Effector CD8-positive, alpha-beta T cell (primary cell): ENCODE measurements around the gene POU5F1.
A peak's percentile ranks its signal among the peaks of the same experiment; 100 is the strongest.
"Not testable (repeated sequence)": the region's sequence is repeated elsewhere in the genome, so short reads cannot be mapped to it uniquely, and the experiment has no call there.

Experiments used
- DNase-seq: peaks from one replicate; lab custom pipeline; 2025; lab: John Stamatoyannopoulos, UW

POU5F1 gene

DNA sequence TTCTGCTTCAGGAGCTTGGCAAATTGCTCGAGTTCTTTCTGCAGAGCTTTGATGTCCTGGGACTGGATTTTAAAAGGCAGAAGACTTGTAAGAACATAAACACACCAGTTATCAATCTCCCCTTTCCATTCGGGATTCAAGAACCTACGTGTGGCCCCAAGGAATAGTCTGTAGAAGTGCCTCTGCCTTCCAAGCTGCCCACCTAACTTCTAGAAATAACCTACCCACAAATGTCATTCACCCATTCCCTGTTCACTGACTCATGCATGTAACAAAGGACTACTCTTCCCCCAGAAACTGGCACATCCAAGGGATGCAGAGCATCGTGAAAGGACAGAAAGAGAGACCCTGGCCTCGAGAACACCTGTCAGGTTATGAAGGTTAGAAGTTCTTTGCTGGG is 4.5 kb downstream of the POU5F1 start:
- no peak for DNase-seq

DNA sequence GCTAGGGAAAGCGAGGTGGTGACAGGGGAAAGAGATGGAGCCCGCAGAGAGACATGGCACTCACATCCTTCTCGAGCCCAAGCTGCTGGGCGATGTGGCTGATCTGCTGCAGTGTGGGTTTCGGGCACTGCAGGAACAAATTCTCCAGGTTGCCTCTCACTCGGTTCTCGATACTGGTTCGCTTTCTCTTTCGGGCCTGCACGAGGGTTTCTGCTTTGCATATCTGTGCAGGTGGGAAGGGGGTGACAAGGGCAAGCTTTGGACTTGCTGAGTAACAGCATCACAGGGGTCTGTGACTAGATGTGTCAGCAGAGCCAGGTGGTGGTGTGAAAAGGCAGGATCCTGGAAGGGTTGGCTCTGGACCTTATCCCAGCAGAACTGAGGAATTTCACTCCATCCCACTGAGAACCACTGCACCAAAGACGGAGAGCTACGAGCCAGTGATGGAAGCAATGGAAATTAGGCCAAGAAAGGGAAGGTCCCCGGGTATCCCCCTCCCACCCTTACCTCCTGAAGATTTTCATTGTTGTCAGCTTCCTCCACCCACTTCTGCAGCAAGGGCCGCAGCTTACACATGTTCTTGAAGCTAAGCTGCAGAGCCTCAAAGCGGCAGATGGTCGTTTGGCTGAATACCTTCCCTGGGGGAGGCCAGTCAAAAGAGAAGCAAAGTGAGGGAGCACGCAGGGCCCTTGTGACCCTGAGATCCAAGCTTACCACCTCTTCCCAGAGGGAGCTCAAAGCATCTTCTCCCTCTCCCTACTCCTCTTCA is 5.2 kb downstream of the POU5F1 start:
- DNase-seq, result not testable (repeated sequence)

DNA sequence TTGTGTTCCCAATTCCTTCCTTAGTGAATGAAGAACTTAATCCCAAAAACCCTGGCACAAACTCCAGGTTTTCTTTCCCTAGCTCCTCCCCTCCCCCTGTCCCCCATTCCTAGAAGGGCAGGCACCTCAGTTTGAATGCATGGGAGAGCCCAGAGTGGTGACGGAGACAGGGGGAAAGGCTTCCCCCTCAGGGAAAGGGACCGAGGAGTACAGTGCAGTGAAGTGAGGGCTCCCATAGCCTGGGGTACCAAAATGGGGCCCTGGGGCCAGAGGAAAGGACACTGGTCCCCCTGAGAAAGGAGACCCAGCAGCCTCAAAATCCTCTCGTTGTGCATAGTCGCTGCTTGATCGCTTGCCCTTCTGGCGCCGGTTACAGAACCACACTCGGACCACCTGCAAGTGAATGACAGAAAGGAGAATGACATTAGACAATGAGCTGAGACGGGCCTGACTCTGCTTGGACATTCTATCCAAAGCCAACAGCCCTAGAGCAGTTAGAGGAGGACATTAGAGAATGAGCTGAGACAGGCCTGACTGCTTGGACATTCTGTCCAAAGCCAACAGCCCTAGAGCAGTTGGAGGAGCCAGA is 5.9 kb downstream of the POU5F1 start:
- DNase-seq, result not testable (repeated sequence)

DNA sequence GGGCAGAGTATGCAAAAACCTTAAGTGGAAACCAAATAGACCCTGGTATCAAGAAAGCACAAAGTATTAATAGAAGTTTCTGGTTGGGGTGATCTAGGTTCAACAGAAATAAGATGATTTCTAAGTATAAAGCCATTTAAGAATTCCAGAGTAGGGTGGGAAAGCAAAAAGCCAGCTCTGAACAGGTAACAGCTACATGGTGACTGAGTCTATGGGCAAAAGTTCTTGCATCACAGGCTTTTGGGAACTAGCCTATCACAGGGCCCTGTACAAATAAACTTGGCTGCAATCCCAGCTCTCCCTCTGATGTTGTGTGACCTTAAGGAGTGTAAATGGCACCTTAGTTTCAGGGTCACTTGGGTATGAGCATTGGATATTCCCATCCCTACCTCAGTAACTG is 6.6 kb downstream of the POU5F1 start:
- no peak for DNase-seq

DNA sequence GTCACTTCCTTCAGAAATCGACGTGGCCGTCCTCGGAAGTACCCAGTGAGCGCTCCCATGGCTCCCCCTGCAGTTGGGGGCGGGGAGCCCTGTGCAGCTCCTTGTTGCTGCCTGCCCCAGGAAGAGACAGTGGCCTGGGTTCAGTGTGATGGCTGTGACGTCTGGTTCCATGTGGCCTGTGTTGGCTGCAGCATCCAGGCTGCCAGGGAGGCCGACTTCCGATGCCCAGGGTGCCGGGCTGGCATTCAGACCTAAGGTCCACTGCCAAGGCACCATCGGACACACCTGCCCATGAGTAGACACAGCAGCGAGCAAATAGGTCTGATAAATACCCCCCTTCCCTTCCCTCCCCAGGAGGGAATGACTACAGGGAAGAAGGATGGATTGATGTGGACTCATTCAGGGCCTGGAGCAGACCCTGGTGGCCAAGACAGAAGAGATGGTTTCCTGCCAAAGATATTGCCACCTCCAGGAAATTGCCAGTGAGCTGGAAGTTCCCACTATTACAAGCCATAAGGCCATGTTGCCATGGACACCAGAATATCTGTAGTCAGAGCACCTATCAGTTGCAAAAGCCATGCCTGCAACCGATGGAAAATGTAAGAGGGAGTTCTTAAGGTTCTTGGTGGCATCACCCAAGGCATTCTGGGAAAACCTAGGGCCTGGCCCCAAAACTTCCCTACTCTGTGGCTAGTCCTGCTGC is 7.9 kb downstream of the POU5F1 start:
- DNase-seq, result no peak

DNA sequence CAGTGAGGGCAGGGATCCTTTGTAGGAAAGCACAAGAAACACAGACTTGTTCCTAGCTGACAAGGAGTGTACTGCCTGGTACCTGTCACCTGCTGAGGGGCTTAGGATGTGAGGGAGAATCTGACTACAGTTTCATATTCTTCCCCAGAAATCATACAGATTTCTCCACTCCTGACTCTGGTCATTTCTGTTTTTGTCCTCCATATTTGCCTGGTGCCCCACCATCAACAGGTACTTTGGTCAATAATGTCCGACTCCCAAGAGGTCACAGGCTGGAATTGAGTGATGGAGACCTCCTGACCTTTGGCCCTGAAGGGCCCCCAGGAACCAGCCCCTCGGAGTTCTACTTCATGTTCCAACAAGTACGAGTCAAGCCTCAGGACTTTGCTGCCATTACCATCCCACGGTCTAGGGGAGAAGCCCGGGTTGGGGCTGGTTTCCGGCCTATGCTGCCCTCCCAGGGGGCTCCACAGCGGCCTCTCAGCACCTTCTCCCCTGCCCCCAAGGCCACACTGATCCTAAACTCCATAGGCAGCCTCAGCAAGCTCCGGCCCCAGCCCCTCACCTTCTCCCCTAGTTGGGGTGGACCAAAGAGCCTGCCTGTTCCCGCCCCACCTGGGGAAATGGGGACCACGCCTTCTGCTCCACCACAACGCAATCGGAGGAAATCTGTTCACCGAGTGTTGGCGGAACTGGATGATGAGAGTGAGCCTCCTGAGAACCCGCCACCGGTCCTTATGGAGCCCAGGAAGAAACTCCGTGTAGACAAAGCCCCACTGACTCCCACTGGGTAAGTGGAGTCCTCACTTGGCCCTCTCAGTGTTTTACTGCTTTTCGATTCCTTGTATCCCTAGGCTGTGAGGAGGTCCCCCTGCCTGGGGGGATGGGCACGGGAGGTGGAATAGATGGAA is 9.0 kb downstream of the POU5F1 start:
- DNase-seq, result no peak

DNA sequence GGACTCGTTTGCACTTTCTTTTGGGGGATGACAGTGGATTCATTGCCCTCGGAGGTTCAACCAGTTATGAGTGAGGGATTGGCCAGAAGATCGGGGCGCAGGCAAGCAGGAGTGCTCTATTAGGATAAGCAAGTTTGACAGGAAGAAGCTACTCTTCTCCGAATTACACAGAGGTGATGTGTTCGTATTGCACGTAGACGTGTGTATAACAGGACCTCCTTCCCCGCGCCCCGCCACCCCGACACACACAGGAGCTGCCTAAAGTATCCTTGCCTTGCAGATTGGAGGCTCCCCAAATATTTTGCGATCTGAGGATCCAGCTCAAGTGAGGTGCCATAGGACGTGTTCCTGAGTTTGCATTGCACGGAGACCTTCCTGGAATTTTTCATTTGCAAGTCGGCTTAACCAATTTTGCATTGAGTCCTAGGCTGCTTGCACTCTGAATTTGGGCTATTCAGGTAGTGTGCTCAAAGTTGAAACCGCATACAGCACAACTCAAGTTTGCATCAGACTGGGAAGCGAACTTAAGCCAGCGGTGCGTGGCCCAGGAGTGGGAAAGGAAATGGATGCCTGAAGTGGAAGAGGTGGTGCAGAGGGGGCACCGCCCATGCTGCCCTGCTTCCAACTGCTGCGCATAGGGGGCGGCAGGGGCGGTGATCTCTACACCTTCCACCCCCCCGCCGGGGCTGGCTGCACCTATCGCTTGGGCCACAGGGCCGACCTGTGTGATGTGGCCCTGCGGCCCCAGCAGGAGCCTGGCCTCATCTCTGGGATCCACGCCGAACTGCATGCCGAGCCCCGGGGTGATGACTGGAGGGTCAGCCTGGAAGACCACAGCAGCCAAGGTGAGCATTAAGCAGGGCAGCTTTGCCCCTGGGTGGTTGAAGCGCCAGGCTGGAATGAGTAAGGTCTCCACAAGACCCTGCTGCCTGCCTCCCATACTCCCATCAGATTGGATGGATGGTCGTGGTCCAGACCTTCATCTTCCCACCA is 11.3 kb downstream of the POU5F1 start:
- no peak for DNase-seq

DNA sequence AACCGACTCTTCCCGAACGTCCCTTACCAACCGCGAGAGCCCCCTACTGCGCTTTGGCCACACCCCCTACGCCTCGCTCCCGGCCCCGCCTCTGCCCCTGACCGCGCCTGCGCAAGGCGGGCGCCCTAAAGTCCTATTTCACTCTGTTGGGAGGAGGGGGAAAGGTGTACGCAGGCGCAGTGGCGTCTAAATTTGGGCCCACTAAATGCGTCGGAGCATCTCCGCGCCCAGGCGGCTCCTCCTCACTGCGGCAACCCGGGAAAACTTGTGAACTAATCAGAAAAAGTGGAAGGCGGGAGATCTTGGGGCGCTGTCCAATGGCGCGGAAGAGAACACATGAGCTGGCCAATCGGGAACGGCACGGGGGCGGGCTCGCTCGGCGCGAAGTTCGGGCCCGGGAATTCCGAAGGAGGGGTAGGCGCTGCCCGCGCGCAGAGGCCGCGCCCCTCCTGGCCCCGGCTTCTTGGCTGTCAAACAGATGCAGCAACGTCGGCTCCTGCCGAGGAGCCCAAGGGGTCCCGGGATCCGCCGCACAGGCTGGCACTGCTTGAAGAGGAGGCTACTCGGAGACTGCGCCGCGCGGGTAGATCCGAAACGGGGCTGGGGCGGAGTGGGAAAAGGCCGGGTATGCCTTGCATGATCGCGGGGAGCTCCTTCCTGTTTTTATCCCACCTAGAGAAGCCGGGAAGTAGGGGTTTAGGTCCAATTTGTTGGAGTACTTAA is 12.2 kb downstream of the POU5F1 start, which contains the start of gene TCF19:
TSS of gene TCF19 (plus strand) at position 450 of the 723 bp plus-strand sequence. CDS start 881 bp downstream, outside the sequence.
- peak; percentile 99 for DNase-seq

DNA sequence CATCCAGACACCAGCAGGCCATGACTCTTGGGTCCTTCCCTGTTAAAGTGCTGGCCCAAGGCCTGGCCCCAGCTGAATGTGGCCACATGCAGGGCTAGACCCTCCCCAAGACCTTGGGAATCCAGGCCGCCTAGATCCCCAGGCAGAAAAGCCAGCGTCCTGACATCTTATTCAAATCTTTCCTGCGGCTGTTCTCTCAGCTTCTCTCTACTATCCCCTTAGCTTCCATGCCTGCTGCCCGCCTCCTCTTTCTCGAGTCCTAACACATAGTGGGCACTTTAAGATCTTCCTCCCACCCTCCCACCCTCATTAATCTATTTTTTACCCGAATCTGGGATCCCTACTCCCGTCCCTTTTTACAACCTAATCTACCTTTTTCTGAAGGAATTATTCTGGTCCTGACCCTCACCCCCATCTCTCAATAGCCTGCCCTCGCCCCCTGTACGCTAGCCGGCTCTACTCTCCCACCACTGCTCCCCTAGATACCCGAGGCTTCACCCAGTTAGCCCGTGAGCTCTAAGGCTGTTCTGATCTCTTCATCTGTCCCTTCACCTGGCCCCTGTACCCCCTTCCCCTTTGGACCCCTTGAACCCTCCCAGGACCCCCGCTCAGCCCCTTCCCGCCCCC is 12.9 kb downstream of the POU5F1 start, which contains the start of gene CCHCR1:
TSS of gene CCHCR1 (minus strand) at position 290 of the 627 bp plus-strand sequence. CDS start at position 88, 202 bp downstream.
- DNase-seq, result no peak

DNA sequence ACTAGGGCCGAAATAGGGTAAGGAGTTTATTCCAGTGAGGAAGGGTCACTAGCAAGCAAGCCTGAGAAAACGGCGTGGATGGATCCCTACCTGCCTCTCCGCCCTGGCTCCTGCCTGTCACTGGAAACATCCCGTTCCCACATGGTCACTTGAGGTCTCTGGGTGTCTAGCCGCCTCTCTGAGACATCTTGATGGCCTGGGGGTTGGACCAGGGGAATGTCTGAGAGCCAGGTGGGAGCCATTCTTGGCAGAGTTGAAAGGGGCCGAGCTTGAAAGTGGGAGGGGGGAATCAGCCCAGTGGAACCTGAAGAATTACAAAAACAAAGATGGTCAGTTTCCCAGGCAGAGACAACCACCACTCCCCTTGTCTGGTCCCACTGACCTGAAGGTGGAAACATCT is 13.8 kb downstream of the POU5F1 start:
- no peak for DNase-seq

DNA sequence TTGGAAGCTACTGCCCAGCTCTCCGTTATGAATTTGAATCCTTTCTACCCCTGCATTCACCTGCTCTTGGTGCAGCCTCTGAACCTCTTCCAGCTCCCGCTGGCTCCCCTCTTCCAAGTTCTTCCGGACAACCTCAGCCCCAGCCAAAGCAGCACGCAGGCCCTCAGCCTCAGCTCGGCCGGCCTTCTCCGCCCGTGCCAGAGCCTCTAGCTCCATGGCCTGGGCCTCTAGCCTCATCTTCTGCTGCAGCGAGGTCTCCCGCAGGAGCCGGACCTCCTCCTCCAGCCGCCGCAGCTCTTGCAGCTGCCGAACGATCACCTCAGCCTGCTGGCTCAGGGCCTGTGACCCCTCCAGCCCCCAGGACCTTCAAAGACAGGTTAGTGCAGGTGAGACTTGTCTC is 16.0 kb downstream of the POU5F1 start:
- no peak for DNase-seq

DNA sequence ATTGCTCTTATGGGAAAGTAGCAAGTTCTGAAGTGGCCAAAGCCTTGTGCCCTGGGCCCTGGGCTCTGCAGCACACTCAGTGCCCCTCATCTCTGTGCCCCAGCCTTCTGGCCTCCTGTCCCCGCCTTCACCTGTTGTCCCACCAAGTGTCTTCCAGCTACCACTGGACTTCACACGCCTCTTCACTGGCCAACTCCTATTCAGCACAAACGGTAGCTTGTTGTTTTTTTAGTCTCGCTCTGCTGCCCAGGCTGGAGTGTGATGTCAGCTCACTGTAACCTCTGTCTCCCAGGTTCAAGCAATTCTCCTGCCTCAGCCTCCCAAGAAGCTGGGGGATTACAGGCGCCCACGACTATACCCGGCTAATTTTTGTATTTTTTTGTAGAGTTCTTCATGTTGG is 17.7 kb downstream of the POU5F1 start:
- no peak for DNase-seq

DNA sequence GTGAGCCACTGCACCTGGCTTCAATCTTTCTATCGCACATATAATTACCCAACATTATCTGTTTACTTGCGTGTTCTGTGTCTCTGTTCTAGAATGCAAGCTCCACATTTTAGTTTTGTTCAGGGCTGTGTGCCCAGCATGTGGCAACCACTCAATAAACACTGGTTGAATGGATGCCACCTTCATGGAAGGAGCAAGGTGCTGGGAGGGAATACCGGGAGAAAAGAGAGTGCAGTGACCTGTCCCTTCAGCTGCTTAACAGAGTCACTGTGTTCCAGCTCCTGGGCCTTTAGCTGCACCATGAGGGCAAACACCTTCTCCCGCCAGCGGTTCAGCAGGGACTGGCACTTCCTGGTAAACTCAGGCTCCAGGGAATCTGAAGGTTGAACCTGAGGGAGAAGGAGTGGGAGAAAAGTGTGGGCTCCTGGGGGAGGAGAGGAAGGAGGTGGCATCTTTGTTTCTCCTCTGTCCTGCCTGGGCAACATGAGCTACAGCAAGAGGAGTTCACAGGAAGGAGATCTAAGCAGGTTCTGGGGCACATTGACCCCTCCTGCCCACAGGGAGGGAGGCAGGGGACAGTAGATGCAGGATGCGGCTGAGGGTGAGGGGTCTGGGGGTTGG is 20.5 kb downstream of the POU5F1 start:
- no peak for DNase-seq

DNA sequence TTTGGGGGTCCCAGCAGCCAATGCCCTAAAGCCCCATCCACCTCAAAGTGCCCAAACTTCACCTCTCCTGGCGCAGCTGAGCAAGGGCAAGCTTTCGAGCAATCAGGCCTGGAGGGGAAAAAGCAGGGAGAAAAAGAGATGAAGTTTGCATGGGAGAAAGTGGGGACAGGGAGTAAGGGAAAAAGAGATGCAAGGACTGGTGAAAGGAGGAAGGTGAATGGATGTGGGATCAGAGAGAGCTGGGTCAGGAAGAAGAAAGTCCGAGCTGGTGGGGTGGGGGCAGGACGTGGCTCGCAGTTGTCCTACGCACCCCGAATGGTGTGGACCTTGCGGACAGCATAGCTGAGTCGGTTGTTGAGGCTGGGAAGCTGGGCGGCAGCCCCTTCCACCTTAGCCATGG is 25.1 kb downstream of the POU5F1 start:
- no peak for DNase-seq

DNA sequence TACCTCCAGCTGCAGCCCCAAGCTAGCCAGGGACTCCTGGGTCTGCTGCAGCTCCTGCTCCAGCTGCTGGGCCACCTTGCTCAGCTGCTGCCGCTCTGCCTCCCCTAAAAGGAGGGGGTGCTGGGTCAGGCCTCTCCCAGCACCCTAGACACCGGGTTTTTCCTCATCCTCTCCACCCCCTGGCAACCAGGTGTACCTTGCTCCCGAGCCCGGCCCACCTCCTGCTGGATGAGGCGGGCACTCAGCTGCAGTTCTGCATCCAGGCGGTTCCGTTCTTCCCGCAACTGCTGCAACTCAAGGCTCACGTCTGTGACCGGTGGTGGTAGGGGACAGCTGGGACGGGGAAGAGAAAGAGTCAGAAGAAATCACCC is 25.5 kb downstream of the POU5F1 start:
- no peak for DNase-seq

DNA sequence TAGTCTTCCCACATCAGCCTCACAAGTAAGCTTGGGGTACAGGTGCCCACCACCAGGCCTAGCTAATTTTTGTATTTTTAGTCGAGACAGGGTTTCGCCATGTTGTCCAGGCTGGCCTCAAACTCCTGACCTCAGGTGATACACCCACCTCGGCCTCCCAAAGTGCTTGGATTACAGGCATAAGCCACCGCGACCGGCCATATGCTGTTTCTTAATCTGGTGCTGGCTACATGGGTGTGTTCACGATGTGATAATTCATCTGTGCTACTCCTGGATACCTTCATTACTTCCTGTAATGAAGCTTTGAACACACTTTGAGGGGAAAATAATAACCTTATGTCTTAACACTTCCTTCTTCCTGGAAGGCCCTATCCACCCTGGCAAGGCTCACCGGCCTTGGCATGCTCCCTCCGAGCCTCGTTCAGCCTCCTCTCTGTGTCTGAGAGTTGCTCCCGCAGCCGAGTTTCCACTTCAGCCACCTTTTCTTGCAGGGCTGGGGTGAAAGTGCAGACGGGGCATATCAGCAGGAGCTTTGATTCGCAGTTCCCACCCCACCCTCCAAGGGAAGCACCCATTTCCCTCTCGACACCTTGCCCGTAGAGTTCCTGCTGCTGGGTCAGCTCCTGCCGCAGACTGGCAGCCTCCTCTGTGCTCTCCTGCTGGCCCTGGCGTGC is 26.0 kb downstream of the POU5F1 start:
- no peak for DNase-seq

DNA sequence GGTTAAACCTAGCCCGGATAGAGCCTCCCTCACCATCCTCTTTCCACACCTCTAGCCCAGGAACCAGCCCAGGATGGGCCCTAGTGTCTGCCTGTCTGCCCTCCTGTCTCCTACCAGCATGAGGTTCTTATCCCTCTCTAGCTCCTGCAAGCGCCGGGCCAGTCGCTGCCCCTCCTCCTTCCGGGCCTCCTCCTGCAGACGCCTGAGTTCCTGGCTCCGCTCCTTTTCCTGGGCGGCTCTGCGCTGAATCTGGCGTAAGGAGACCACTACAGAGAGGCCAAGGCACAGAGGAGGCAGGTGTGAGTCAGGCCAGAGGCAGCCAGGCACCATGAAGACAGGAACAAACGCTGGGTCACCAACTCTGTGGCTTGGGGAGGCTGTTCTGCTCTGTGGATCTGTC is 27.3 kb downstream of the POU5F1 start:
- DNase-seq, result no peak

DNA sequence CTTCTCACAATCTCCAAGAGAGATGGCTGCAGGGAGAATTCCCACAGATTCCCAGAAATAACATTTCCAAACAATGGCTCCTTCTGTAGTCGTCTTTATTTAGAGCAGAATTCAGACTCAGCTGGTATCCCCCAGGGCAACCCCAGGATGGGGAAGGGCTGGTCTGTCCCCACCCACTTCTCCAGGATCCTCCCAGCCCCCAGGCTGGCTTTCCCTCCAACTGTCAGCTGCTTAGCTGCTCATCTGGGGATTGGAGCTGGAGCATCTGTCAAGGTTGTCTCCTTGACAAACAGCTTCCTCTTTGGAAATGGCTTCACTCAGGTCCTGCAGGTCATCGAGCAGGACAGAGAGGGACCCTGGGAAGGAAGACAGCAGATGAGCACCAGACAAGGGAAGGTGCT is 28.1 kb downstream of the POU5F1 start:
- no peak for DNase-seq
